ENCODE results near the gene PITPNM2. TPM values are rescaled to one million over a fixed set of nuclear protein-coding genes. Genes with fewer than 3 reads are reported as not detected.

PITPNM2 gene
- polyA plus RNA-seq, 1 donor (not counting 4 experiments of a cell fraction or from before 2014, with no cell fraction given) = 1.4 TPM

DNA sequence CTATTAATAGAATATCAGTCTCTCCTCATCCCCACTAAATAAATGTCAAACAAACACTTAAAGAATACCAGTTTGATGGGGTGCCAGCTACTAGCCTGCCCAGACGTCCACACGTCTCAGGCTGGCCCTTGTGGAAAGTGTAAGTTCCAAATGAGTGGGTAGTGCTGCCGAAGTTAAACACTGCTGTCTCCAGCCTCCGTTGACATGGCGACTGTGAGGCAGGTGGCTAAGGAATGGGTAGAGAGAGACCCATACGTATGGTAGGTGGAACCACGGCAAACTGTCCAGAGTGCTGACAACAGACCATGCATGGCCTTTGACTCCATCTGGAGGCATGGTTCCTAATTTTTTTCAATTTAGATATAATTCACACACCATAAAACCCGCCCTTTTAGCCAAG, 37.9 kb downstream of the PITPNM2 start:
- Histone ChIP-seq H3K79me2 (ENCODE audit: control insufficient read depth, insufficient read depth, low read length) (no peaks in the 10 kb centered on the region), H3K9ac (ENCODE audit: control insufficient read depth, extremely low read depth, insufficient read depth, low read length) (no peak overlapping the region), H3K4me1 (ENCODE audit: control insufficient read depth, extremely low read depth, insufficient read depth, low read length) (peaks cover 20% of the 10 kb centered on the region), H3K9me1 (ENCODE audit: control insufficient read depth, extremely low read depth, insufficient read depth, low read length) (no peaks in the 10 kb centered on the region), H3K36me3 (ENCODE audit: control insufficient read depth in 2 of 2, extremely low read depth in 1 of 2, insufficient read depth in 2 of 2, low read length in 2 of 2) (peaks cover 3 to 4% of the 10 kb centered on the region in 2 experiments), H3K4me2 (ENCODE audit: control insufficient read depth, extremely low read depth, insufficient read depth, low read depth, low read length) (no peak overlapping the region), H3K4me3 (ENCODE audit: control insufficient read depth in 2 of 3, extremely low read depth in 1 of 3, insufficient read depth in 2 of 3, low read depth in 1 of 3, low read length in 3 of 3) (no peak overlapping the region), H3K27ac (ENCODE audit: control insufficient read depth, insufficient read depth, low read length) (no peak overlapping the region), H3K9me3 (ENCODE audit: control insufficient read depth, low read depth, low read length) (no peaks in the 10 kb centered on the region), H2AFZ (ENCODE audit: control insufficient read depth, low read length) (no peak overlapping the region), H4K20me1 (ENCODE audit: control insufficient read depth, extremely low read depth, insufficient read depth, low read length) (peaks cover 3% of the 10 kb centered on the region), H3K27me3 (ENCODE audit: control insufficient read depth, extremely low read depth, insufficient read depth, low read length) (no peaks in the 10 kb centered on the region)
- TF ChIP-seq, protein P1, sequence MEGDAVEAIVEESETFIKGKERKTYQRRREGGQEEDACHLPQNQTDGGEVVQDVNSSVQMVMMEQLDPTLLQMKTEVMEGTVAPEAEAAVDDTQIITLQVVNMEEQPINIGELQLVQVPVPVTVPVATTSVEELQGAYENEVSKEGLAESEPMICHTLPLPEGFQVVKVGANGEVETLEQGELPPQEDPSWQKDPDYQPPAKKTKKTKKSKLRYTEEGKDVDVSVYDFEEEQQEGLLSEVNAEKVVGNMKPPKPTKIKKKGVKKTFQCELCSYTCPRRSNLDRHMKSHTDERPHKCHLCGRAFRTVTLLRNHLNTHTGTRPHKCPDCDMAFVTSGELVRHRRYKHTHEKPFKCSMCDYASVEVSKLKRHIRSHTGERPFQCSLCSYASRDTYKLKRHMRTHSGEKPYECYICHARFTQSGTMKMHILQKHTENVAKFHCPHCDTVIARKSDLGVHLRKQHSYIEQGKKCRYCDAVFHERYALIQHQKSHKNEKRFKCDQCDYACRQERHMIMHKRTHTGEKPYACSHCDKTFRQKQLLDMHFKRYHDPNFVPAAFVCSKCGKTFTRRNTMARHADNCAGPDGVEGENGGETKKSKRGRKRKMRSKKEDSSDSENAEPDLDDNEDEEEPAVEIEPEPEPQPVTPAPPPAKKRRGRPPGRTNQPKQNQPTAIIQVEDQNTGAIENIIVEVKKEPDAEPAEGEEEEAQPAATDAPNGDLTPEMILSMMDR (optimal IDR thresholded peaks at IDR 0.05 in 1 of 3, IDR thresholded peaks at IDR 0.05 in 1 of 3, conservative IDR thresholded peaks at IDR 0.05 in 1 of 3; ENCODE audit: extremely low read depth in 1 of 3, insufficient read depth in 2 of 3, low read length in 3 of 3) = no peak
- no peak for TF ChIP-seq EZH2 (IDR thresholded peaks at IDR 0.05; ENCODE audit: low read length)
- DNase-seq (ENCODE audit: low read depth, low spot score) (no peak), FAIRE-seq (no peak)
- dilution Hi-C loops (cut with MboI; ENCODE audit: extremely low pct_ligation_motif_present, low sequenced_read_pairs) = no loop called here

DNA sequence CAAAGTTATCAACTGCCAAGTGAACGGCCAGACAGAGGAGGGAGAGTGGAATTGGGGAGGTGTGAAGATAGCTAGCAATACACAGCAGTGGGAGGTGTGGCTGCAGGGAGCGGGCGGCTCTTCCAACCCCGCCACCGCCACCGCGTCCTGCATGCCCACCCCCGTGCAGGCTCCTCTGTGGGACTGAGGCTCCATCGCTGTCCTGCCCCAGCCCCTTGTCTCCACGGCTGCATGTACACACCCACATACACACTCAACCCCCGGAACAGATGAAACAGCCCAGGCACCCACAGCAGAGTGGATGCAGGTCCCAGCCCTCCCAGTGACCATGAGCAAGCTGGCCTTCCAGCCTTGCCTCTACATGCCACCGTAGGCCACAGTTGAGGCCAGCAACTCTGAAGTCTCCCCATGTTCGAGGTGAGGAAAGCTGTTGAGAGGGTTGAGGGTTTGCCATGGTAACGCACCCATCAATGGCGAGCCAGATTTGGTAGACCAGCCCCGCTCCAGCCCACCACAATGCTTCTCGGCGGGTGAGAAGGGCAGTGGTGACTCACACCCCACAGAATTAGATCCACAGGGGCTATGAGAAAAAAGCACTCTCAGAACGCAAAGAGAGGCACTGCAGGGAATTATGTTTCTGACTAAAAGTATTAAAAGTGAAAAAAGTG, 39.3 kb downstream of the PITPNM2 start:
- Histone ChIP-seq H3K9me1 (ENCODE audit: control insufficient read depth, extremely low read depth, insufficient read depth, low read length) (no peaks in the 10 kb centered on the region), H3K27ac (ENCODE audit: control insufficient read depth, insufficient read depth, low read length) (no peak overlapping the region), H2AFZ (ENCODE audit: control insufficient read depth, low read length) (no peak overlapping the region), H3K9me3 (ENCODE audit: control insufficient read depth, low read depth, low read length) (no peaks in the 10 kb centered on the region), H3K4me2 (ENCODE audit: control insufficient read depth, extremely low read depth, insufficient read depth, low read depth, low read length) (no peak overlapping the region), H3K4me1 (ENCODE audit: control insufficient read depth, extremely low read depth, insufficient read depth, low read length) (peaks cover 20% of the 10 kb centered on the region), H3K79me2 (ENCODE audit: control insufficient read depth, insufficient read depth, low read length) (no peaks in the 10 kb centered on the region), H3K4me3 (ENCODE audit: control insufficient read depth in 2 of 3, extremely low read depth in 1 of 3, insufficient read depth in 2 of 3, low read depth in 1 of 3, low read length in 3 of 3) (no peak overlapping the region), H3K36me3 (ENCODE audit: control insufficient read depth in 2 of 2, extremely low read depth in 1 of 2, insufficient read depth in 2 of 2, low read length in 2 of 2) (peaks cover 3 to 4% of the 10 kb centered on the region in 2 experiments), H3K9ac (ENCODE audit: control insufficient read depth, extremely low read depth, insufficient read depth, low read length) (no peak overlapping the region), H3K27me3 (ENCODE audit: control insufficient read depth, extremely low read depth, insufficient read depth, low read length) (no peaks in the 10 kb centered on the region), H4K20me1 (ENCODE audit: control insufficient read depth, extremely low read depth, insufficient read depth, low read length) (peaks cover 3% of the 10 kb centered on the region)
- TF ChIP-seq, protein P1 (optimal IDR thresholded peaks at IDR 0.05 in 1 of 3, IDR thresholded peaks at IDR 0.05 in 1 of 3, conservative IDR thresholded peaks at IDR 0.05 in 1 of 3; ENCODE audit: extremely low read depth in 1 of 3, insufficient read depth in 2 of 3, low read length in 3 of 3) = no peak
- no peak for TF ChIP-seq EZH2 (IDR thresholded peaks at IDR 0.05; ENCODE audit: low read length)
- FAIRE-seq (no peak), DNase-seq (ENCODE audit: low read depth, low spot score) (no peak)
- dilution Hi-C loops (cut with MboI; ENCODE audit: extremely low pct_ligation_motif_present, low sequenced_read_pairs) = no loop called here
